Measurements from ENCODE around the gene PIGQ.
A peak's percentile ranks its signal among the peaks of the same experiment; 100 is the strongest.

PIGQ gene

GRCh38 chr16:588889-589657 lies 19.3 kb downstream of the PIGQ start:
- peak; percentile 82 to 98 for DNase-seq (ENCODE audit: low spot score in 2 of 2)
- Histone ChIP-seq H3K4me1 (0 out of 2 replicates have a peak, but pooled peaks cover 5% of the 10 kb centered on the region), H3K27me3 (ENCODE audit: low read depth) (no peaks in the 10 kb centered on the region), H3K4me3 (peak overlapping the region; percentile 97), H3K36me3 (replicated peaks) (no peaks in the 10 kb centered on the region; the same call in 1 of the 2 replicates), H3K9me3 (no peaks in the 10 kb centered on the region)
- in situ Hi-C loops (cut with MboI; ENCODE audit: low sequenced_read_pairs), result no loop called here

GRCh38 chr16:589658-590187 lies 20.0 kb downstream of the PIGQ start, which contains the start of gene RAB40C:
RAB40C (plus strand) TSS chr16:590066; CDS start chr16:590292, 226 bp downstream.
- Histone ChIP-seq H3K36me3 (replicated peaks) (no peaks in the 10 kb centered on the region; the same call in 1 of the 2 replicates), H3K4me1 (0 out of 2 replicates have a peak, but pooled peaks cover 5% of the 10 kb centered on the region), H3K9me3 (no peaks in the 10 kb centered on the region), H3K27me3 (ENCODE audit: low read depth) (no peaks in the 10 kb centered on the region), H3K4me3 (peak within 1 kb of the TSS; percentile 97)
- in situ Hi-C loops (cut with MboI; ENCODE audit: low sequenced_read_pairs), result no loop called here
- peak; percentile 93 to 99 for DNase-seq (ENCODE audit: low spot score in 2 of 2)

- in situ Hi-C loops (cut with MboI; ENCODE audit: low sequenced_read_pairs), result no loop called here
- H3K9me3 ChIP-seq, result no peaks in the 10 kb centered on the region
- 0 out of 2 replicates have a peak, but pooled peaks cover 5% of the 10 kb centered on the region for H3K4me1 ChIP-seq
- H3K4me3 ChIP-seq, result peak overlapping the region; percentile 57
- no peak for DNase-seq (ENCODE audit: low spot score in 2 of 2)
- no peaks in the 10 kb centered on the region; the same call in 1 of the 2 replicates for H3K36me3 ChIP-seq (replicated peaks)
- no peaks in the 10 kb centered on the region for H3K27me3 ChIP-seq (ENCODE audit: low read depth)
Measured at GRCh38 chr16:590188-590814, 20.5 kb downstream of the PIGQ start.

GRCh38 chr16:590815-591200 lies 21.0 kb downstream of the PIGQ start:
- Histone ChIP-seq H3K9me3 (no peaks in the 10 kb centered on the region), H3K4me3 (peak overlapping the region; percentile 57), H3K4me1 (0 out of 2 replicates have a peak, but pooled peaks cover 5% of the 10 kb centered on the region), H3K27me3 (ENCODE audit: low read depth) (no peaks in the 10 kb centered on the region), H3K36me3 (replicated peaks) (no peaks in the 10 kb centered on the region; the same call in 1 of the 2 replicates)
- in situ Hi-C loops (cut with MboI; ENCODE audit: low sequenced_read_pairs), result no loop called here
- DNase-seq (ENCODE audit: low spot score in 2 of 2), result no peak

GRCh38 chr16:591231-591630 lies 21.5 kb downstream of the PIGQ start:
- H3K4me1 ChIP-seq, result 0 out of 2 replicates have a peak, but pooled peaks cover 5% of the 10 kb centered on the region
- DNase-seq (ENCODE audit: low spot score in 2 of 2), result no peak
- H3K4me3 ChIP-seq, result peak overlapping the region; percentile 57
- H3K27me3 ChIP-seq (ENCODE audit: low read depth), result no peaks in the 10 kb centered on the region
- in situ Hi-C loops (cut with MboI; ENCODE audit: low sequenced_read_pairs), result no loop called here
- H3K9me3 ChIP-seq, result no peaks in the 10 kb centered on the region
- H3K36me3 ChIP-seq (replicated peaks), result no peaks in the 10 kb centered on the region; the same call in 1 of the 2 replicates

GRCh38 chr16:591892-592517 lies 22.2 kb downstream of the PIGQ start:
- Histone ChIP-seq H3K4me1 (0 out of 2 replicates have a peak, but pooled peaks cover 5% of the 10 kb centered on the region), H3K36me3 (replicated peaks) (no peaks in the 10 kb centered on the region; the same call in 1 of the 2 replicates), H3K4me3 (no peak overlapping the region), H3K27me3 (ENCODE audit: low read depth) (no peaks in the 10 kb centered on the region), H3K9me3 (no peaks in the 10 kb centered on the region)
- in situ Hi-C loops (cut with MboI; ENCODE audit: low sequenced_read_pairs), result no loop called here
- peak in 1 of 2 experiments; percentile 6 for DNase-seq (ENCODE audit: low spot score in 2 of 2)

- no peaks in the 10 kb centered on the region; the same call in 1 of the 2 replicates for H3K36me3 ChIP-seq (replicated peaks)
- H3K4me3 ChIP-seq, result no peak overlapping the region
- H3K9me3 ChIP-seq, result no peaks in the 10 kb centered on the region
- peak in 1 of 2 experiments; percentile 7 for DNase-seq (ENCODE audit: low spot score in 2 of 2)
- in situ Hi-C loops (cut with MboI; ENCODE audit: low sequenced_read_pairs), result no loop called here
- 0 out of 2 replicates have a peak, but pooled peaks cover 5% of the 10 kb centered on the region for H3K4me1 ChIP-seq
- H3K27me3 ChIP-seq (ENCODE audit: low read depth), result no peaks in the 10 kb centered on the region
Measured at GRCh38 chr16:592518-593306, 22.9 kb downstream of the PIGQ start.

- in situ Hi-C loops (cut with MboI; ENCODE audit: low sequenced_read_pairs), result no loop called here
- Histone ChIP-seq H3K27me3 (ENCODE audit: low read depth) (no peaks in the 10 kb centered on the region), H3K4me3 (no peak overlapping the region), H3K36me3 (replicated peaks) (no peaks in the 10 kb centered on the region; the same call in 1 of the 2 replicates), H3K4me1 (0 out of 2 replicates have a peak, but pooled peaks cover 5% of the 10 kb centered on the region), H3K9me3 (no peaks in the 10 kb centered on the region)
- no peak for DNase-seq (ENCODE audit: low spot score in 2 of 2)
Measured at GRCh38 chr16:593406-593805, 23.6 kb downstream of the PIGQ start.

- no peaks in the 10 kb centered on the region for H3K27me3 ChIP-seq (ENCODE audit: low read depth)
- H3K36me3 ChIP-seq (replicated peaks), result no peaks in the 10 kb centered on the region; the same call in 1 of the 2 replicates
- DNase-seq (ENCODE audit: low spot score in 2 of 2), result no peak
- 0 out of 2 replicates have a peak, but pooled peaks cover 5% of the 10 kb centered on the region for H3K4me1 ChIP-seq
- H3K4me3 ChIP-seq, result no peak overlapping the region
- in situ Hi-C loops (cut with MboI; ENCODE audit: low sequenced_read_pairs), result no loop called here
- no peaks in the 10 kb centered on the region for H3K9me3 ChIP-seq
Measured at GRCh38 chr16:593807-594206, 24.0 kb downstream of the PIGQ start.

GRCh38 chr16:595094-595528 lies 25.3 kb downstream of the PIGQ start:
- Histone ChIP-seq H3K9me3 (no peaks in the 10 kb centered on the region), H3K36me3 (replicated peaks) (no peaks in the 10 kb centered on the region), H3K27me3 (ENCODE audit: low read depth) (no peaks in the 10 kb centered on the region), H3K4me1 (0 out of 2 replicates have a peak, but pooled peaks cover 5% of the 10 kb centered on the region), H3K4me3 (no peak overlapping the region)
- DNase-seq (ENCODE audit: low spot score in 2 of 2), result no peak
- in situ Hi-C loops (cut with MboI; ENCODE audit: low sequenced_read_pairs), result no loop called here

- in situ Hi-C loops (cut with MboI; ENCODE audit: low sequenced_read_pairs), result no loop called here
- Histone ChIP-seq H3K27me3 (ENCODE audit: low read depth) (no peaks in the 10 kb centered on the region), H3K4me3 (no peak overlapping the region), H3K9me3 (no peaks in the 10 kb centered on the region), H3K4me1 (no peaks in the 10 kb centered on the region), H3K36me3 (replicated peaks) (no peaks in the 10 kb centered on the region; the same call in 1 of the 2 replicates)
- no peak for DNase-seq (ENCODE audit: low spot score in 2 of 2)
Measured at GRCh38 chr16:595942-596735, 26.4 kb downstream of the PIGQ start.

GRCh38 chr16:596736-597060 lies 26.9 kb downstream of the PIGQ start:
- Histone ChIP-seq H3K4me1 (no peaks in the 10 kb centered on the region), H3K9me3 (no peaks in the 10 kb centered on the region), H3K36me3 (replicated peaks) (no peaks in the 10 kb centered on the region; the same call in 1 of the 2 replicates), H3K4me3 (no peak overlapping the region), H3K27me3 (ENCODE audit: low read depth) (no peaks in the 10 kb centered on the region)
- in situ Hi-C loops (cut with MboI; ENCODE audit: low sequenced_read_pairs), result no loop called here
- DNase-seq (ENCODE audit: low spot score in 2 of 2), result no peak
